CD4-positive, alpha-beta T cell treated with Interleukin-6 for 4 hours (primary cell): ENCODE measurements around the gene RSPH10B2.
A peak's percentile ranks its signal among the peaks of the same experiment; 100 is the strongest.
"Not testable (repeated sequence)": the region's sequence is repeated elsewhere in the genome, so short reads cannot be mapped to it uniquely, and the experiment has no call there.

ENCODE experiments used
- DNase-seq: peaks from one replicate; pipeline ENCODE4 v3.0.0-alpha.2; 2020; ENCODE audit warnings: mixed read lengths

The RSPH10B2 gene

GRCh38 chr7:6792113-6792872 lies 38.4 kb downstream of the RSPH10B2 start:
- not testable (repeated sequence) for DNase-seq

DNA sequence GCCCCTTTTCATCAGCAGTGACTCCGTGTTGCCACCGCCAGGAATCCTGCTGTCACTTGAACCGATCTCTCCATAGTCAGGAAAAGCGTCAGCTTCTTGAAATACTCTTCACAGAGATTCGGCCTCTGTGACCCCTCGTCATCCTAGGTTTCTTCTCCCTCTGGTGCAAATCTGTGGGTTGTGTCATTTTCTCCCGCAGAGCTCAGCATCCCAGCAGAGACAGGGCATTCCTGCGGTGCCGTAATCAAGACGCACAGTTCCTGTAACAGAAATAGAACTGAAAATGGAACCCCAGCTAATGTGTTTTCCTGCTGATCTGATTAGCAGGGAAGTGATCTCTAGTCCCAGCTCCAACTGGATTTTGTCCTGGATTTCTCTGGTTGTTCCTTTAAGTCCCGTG lies 40.4 kb downstream of the RSPH10B2 start:
- not testable (repeated sequence) for DNase-seq

- DNase-seq = not testable (repeated sequence)
Observed at GRCh38 chr7:6797218-6797617, 43.3 kb downstream of the RSPH10B2 start.

DNA sequence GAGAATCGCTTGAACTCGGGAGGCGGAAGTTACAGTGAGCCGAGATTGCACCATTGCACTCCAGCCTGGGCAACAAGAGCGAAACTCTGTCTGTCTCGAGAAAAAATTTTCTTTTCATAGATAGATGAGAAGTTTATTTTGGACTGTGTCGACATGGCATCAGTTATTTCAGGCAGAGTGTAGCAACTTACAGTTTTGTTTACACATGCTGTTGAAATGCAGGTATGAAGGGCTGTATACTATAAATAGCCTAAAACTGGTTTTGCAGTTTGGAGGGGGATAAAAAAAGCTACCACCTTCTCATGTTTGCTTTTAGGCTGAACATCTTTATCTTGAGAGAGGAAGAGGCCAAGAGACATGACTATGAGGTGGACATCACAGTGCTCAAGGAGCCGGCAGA lies 44.1 kb downstream of the RSPH10B2 start:
- not testable (repeated sequence) for DNase-seq

GRCh38 chr7:6799887-6800286 lies 46.0 kb downstream of the RSPH10B2 start:
- DNase-seq = not testable (repeated sequence)

- DNase-seq = not testable (repeated sequence)
Observed at GRCh38 chr7:6800331-6800730, 46.4 kb downstream of the RSPH10B2 start.

GRCh38 chr7:6807393-6807918 lies 53.6 kb downstream of the RSPH10B2 start:
- DNase-seq = not testable (repeated sequence)

DNA sequence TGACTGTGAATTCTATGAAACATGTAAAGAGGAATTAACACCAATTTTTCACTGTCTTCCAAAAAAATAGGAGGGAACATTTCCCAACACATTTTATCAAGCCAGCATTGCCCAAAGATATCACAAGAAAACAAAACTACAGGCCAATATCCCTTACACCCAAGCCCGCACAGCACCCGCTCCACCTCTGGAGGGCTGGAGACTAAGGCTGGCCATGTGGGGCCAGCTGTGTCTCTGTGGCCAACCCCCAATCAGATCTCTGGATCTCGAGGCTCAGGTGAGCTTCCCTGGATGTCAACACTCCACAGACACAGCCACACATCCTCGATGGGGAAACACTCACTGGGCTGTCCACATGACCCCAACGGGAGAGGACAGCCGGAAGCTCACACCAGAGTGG lies 54.1 kb downstream of the RSPH10B2 start:
- DNase-seq = not testable (repeated sequence)

DNA sequence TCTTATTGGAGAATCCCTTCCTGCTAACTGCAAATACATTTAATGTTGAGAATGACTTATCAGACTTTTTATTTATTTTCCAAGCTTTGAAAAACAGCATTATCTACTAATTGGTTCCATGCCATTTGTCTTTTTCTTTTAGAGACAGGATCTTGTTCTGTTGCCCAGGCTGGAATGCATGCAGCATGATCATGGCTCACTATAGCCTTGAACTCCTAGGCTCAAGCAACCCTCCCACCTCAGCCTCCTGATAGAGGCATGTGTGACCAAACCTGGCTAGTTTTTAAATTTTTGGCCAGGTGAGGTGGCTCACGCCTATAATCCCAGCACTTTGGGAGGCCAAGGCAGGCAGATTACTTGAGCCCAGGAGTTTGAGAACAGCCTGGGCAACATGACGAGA lies 59.1 kb downstream of the RSPH10B2 start:
- DNase-seq = not testable (repeated sequence)

GRCh38 chr7:6815470-6815869 lies 61.6 kb downstream of the RSPH10B2 start:
- not testable (repeated sequence) for DNase-seq

DNA sequence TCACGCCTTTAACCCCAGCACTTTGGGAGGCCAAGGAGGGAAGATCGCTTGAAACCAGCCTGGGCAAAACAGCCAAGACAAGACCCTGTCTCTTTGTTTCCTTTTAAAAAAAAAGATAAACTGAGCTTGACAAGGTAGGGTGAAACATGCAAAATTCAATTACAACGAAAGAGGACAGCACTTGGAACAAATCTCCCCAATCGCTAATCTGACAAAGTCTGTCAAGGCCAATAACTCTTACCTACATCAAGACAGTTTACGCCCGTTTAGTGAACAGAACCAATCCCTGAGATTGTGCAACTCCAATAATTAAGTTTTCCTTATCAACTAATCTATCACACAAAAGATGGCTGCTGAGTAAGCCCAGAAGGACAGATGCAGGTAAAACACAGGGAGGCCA lies 67.7 kb downstream of the RSPH10B2 start:
- not testable (repeated sequence) for DNase-seq

- not testable (repeated sequence) for DNase-seq
Observed at GRCh38 chr7:6825236-6826125, 71.6 kb downstream of the RSPH10B2 start.

DNA sequence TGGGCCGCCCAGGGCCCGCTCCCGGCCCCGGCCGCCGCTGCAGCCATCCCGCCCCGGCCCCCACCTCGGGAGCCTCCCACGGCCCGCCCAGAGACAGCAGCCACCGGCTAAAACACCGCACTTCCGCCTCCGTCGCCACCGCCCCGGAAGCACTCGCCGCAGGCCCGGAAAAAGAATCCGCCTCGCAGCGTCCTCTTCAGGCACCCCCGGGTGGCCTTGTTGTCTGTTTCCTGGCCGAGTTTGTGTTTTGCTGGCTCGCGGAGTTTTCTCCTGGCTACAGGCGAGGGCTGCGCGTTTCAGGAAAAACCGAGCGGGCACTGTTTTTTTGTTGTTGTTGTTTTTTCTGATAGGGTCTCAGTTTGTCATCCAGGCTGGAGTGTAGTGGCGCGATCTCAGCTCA lies 72.2 kb downstream of the RSPH10B2 start, which contains the start of gene CCZ1B:
Gene CCZ1B (minus strand): TSS at position 125 of the 400 bp plus-strand sequence. CDS start 78 bp downstream, at position 47.
- peak; percentile 89 for DNase-seq

- DNase-seq = not testable (repeated sequence)
Observed at GRCh38 chr7:6827180-6827579, 73.3 kb downstream of the RSPH10B2 start.

- DNase-seq = not testable (repeated sequence)
Observed at GRCh38 chr7:6829616-6830015, 75.7 kb downstream of the RSPH10B2 start.

- not testable (repeated sequence) for DNase-seq
Observed at GRCh38 chr7:6830026-6830425, 76.1 kb downstream of the RSPH10B2 start.

DNA sequence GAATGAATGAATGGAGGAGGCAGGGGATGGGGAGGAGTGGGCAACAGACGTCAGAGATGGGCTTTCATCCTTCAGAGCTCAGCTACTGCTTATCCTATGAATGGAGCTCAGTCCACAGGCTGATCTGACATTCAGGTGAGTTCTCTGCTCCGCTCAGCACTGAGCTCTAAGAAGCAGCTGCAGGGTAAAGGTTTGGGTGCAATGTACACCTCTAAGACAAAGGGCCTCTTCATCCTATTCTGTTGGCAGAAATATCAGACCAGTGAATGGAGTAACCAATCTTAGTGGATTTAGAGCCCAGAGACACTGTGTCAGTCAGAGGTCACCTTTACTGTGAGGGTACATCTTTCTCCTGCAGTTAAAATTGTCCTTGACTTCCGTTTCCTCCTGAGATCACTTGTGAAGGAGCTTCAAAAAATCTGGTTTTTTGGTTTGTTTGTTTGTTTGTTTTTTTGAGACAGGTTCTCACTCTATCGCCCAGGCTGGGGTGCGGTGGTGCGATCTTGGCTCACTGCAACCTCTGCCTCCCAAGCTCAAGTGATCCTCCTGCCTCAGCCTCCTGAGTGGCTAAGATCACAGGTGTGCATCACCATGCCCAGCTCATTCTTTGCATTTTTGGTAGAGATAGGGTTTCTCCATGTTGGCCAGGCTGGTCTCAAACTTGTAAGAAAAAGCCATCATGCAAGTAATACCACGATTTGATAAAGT lies 77.3 kb downstream of the RSPH10B2 start:
- no peak for DNase-seq

GRCh38 chr7:6833636-6834035 lies 79.7 kb downstream of the RSPH10B2 start:
- no peak for DNase-seq

DNA sequence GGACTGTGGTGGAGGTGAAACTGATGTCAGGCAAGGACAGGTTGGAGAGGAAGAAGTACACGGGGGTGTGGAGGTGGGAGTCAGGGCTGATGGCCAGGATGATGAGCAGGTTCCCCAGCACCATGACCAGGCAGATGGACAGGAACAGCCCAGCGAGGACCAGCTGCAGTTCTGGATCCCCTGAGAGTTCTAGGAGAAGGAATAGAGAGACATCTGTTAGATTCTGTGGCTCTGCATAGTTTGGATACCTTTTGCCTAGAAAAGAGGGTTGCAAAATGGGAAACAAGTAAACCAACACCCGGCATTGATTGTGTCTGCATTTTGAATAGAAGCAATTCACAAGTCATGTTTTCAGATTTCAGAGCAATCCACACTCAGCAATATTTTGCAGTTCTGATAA lies 81.6 kb downstream of the RSPH10B2 start:
- DNase-seq = not testable (repeated sequence)

DNA sequence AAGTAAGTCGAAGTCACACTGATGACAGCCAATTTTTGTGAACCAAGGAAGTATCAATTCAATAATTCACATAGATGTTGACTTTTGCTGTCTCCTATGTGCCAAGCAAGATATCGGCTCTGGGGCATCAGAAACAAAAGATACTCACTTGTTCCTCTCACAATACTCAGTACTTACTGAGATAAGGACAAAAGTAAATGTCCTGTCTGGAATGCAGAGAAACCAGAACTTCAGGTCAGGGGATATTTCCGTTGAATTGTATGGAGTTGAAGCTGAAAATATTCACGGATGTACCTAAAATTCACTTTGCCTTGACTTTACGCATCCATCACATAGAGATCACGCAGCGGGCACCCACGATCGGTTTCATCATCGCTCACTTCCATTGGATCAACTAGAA lies 83.2 kb downstream of the RSPH10B2 start:
- not testable (repeated sequence) for DNase-seq

GRCh38 chr7:6842278-6842921 lies 88.5 kb downstream of the RSPH10B2 start:
- not testable (repeated sequence) for DNase-seq

GRCh38 chr7:6843092-6843491 lies 89.2 kb downstream of the RSPH10B2 start:
- DNase-seq = not testable (repeated sequence)
